GM21515 (cell line): ENCODE results near the gene CLCN5.
"Not testable (repeated sequence)": the region's sequence is repeated elsewhere in the genome, so short reads cannot be mapped to it uniquely, and the experiment has no call there.

Source experiments
- ATAC-seq: cut with Tn5 transposase; IDR thresholded peaks from one replicate; pipeline ENCODE4 v1.9.1; 2021; ENCODE audit not compliant: unreplicated experiment

The CLCN5 gene

GRCh38 chrX:49995107-49995731, 72.8 kb downstream of the CLCN5 start:
- no peak for ATAC-seq

GRCh38 chrX:49995795-49996455, 73.5 kb downstream of the CLCN5 start:
- ATAC-seq, result no peak

- no peak for ATAC-seq
These were observed 74.1 kb downstream of the CLCN5 start for GRCh38 chrX:49996474-49996873.

- no peak for ATAC-seq
These were observed 76.7 kb downstream of the CLCN5 start for GRCh38 chrX:49999087-49999486.

GRCh38 chrX:50000937-50001542, 78.6 kb downstream of the CLCN5 start:
- no peak for ATAC-seq

- ATAC-seq, result no peak
These were observed 79.8 kb downstream of the CLCN5 start for GRCh38 chrX:50002067-50002714.

- no peak for ATAC-seq
These were observed 81.1 kb downstream of the CLCN5 start for GRCh38 chrX:50003467-50003866.

GRCh38 chrX:50003927-50004326, 81.5 kb downstream of the CLCN5 start:
- no peak for ATAC-seq

GRCh38 chrX:50025591-50025990, 103.2 kb downstream of the CLCN5 start:
- not testable (repeated sequence) for ATAC-seq

GRCh38 chrX:50035126-50035525, 112.7 kb downstream of the CLCN5 start:
- ATAC-seq, result no peak

GRCh38 chrX:50036426-50036825, 114.0 kb downstream of the CLCN5 start:
- no peak for ATAC-seq

GRCh38 chrX:50045823-50046222, 123.4 kb downstream of the CLCN5 start:
- ATAC-seq, result no peak

GRCh38 chrX:50049228-50049627, 126.8 kb downstream of the CLCN5 start:
- no peak for ATAC-seq

GRCh38 chrX:50054147-50054546, 131.8 kb downstream of the CLCN5 start:
- ATAC-seq, result no peak

GRCh38 chrX:50066318-50066937, 144.0 kb downstream of the CLCN5 start:
- no peak for ATAC-seq

GRCh38 chrX:50067435-50068284, 145.3 kb downstream of the CLCN5 start:
- ATAC-seq, result no peak

GRCh38 chrX:50068285-50068563, 145.8 kb downstream of the CLCN5 start:
- ATAC-seq, result no peak

GRCh38 chrX:50068893-50069292, 146.5 kb downstream of the CLCN5 start:
- no peak for ATAC-seq

- ATAC-seq, result no peak
These were observed 149.1 kb downstream of the CLCN5 start for GRCh38 chrX:50071494-50071893.

- ATAC-seq, result no peak
These were observed 149.7 kb downstream of the CLCN5 start for GRCh38 chrX:50072110-50072509.

- no peak for ATAC-seq
These were observed 151.2 kb downstream of the CLCN5 start for GRCh38 chrX:50073601-50074000.
